Lung (tissue), 12 donors: Measurements from ENCODE around the gene SV2B. TPM values are rescaled to one million over a fixed set of nuclear protein-coding genes. Genes with fewer than 3 reads are reported as not detected.

Experiments
- ATAC-seq: fragments of 200-7000 bp; cut with Tn5 transposase; one replicate; pipeline ENCODE4 v1.9.1; 2020; ENCODE audit warnings: moderate number of reproducible peaks; ENCODE audit not compliant: insufficient read depth, low FRiP score
- DNase-seq, 3 donors: peaks; one replicate each; pipeline ENCODE4 v3.0.0-alpha.2; 2013 to 2017
- H3K27ac ChIP-seq, 2 donors: one replicate each; pipeline ENCODE4 v1.5.1; 2013; ENCODE audit warnings: mild to moderate bottlenecking in 2 of 2, moderate library complexity in 2 of 2, control low read depth in 1 of 2, inconsistent platforms in 1 of 2, low read depth in 1 of 2, low read length in 1 of 2
- H3K27me3 ChIP-seq, 3 donors: one replicate each; pipeline ENCODE4 v1.5.1; 2013; ENCODE audit warnings: low read length in 2 of 3; ENCODE audit not compliant: control insufficient read depth in 3 of 3, insufficient read depth in 3 of 3
- H3K36me3 ChIP-seq, 4 donors: one replicate each; pipeline ENCODE4 v1.5.1; 2013; ENCODE audit warnings: low read length in 4 of 4, mild to moderate bottlenecking in 1 of 4, moderate library complexity in 1 of 4; ENCODE audit not compliant: control insufficient read depth in 4 of 4, insufficient read depth in 4 of 4
- H3K4me1 ChIP-seq, 5 donors: one replicate each; pipeline ENCODE4 v1.5.1; 2013; ENCODE audit warnings: low read length in 5 of 5, mild to moderate bottlenecking in 2 of 5, moderate library complexity in 1 of 5; ENCODE audit not compliant: control insufficient read depth in 5 of 5, insufficient read depth in 5 of 5
- H3K4me3 ChIP-seq: one replicate; pipeline ENCODE4 v1.5.1; 2013; ENCODE audit warnings: mild to moderate bottlenecking, control low read depth, moderate library complexity
- H3K9ac ChIP-seq, 2 donors: one replicate each; pipeline ENCODE4 v1.5.1; 2013; ENCODE audit warnings: low read length in 2 of 2, control low read depth in 1 of 2; ENCODE audit not compliant: insufficient read depth in 1 of 2
- H3K9me3 ChIP-seq, 4 donors: one replicate each; pipeline ENCODE4 v1.5.1; 2013; ENCODE audit warnings: low read length in 3 of 4, mild to moderate bottlenecking in 1 of 4, moderate library complexity in 1 of 4; ENCODE audit not compliant: control insufficient read depth in 4 of 4, insufficient read depth in 3 of 4
- CTCF ChIP-seq: IDR thresholded peaks from 2 replicates; pipeline ENCODE4 v1.5.1; 2012; ENCODE audit warnings: mild to moderate bottlenecking; ENCODE audit errors: control extremely low read depth, extremely low read depth
- WGBS, 2 donors: extraction: QIAGEN DNeasy Blood & Tissue Kit; methylation state at CpG; one replicate each; pipeline ENCODE4 v1.1.7; 2013; 5-methylcytosine and 5-hydroxymethylcytosine counted together
- polyA plus RNA-seq, 2 donors: library from polyadenylated mRNA; stranded (reverse); fragments of 200-250 nt; gene quantifications; one replicate each; pipeline ENCODE4 v1.2.1, GENCODE V29; 2013
- total RNA-seq, 2 donors: library from RNA; depleted of rRNA in 1 of 2; stranded (reverse); fragments of >200 nt in 1 of 2; gene quantifications; one replicate each; pipeline ENCODE4 v1.2.1, GENCODE V29; 2014 to 2021
- donor health status: control.
- donor health status: control.
- donor health status: Bipolar disorder and iron deficiency.
- donor health status: healthy.
- donor health status: DM: yes; HTN: yes; CAD: no.

SV2B gene
- total and polyA plus RNA-seq, 4 donors = 0.12 to 2.8 (median 0.90) TPM

- peak; percentile 54 for TF ChIP-seq CTCF
- Histone ChIP-seq H3K36me3 (no peaks in the 10 kb centered on the region), H3K4me1 (peaks cover 0 to 4% (median 0%) of the 10 kb centered on the region in 5 donors), H3K9me3 (peaks cover 0 to 3% (median 0%) of the 10 kb centered on the region in 4 donors), H3K9ac (no peak overlapping the region), H3K4me3 (no peak overlapping the region), H3K27ac (no peak overlapping the region), H3K27me3 (peaks cover 0 to 6% (median 0%) of the 10 kb centered on the region in 3 donors)
- WGBS, 2 donors = 2 to 6% methylated on average over 8 of the region's 8 CpGs
- DNase-seq (peak; percentile 68 to 87 (median 84)), ATAC-seq (peak; percentile 86)
These were observed 171.6 kb downstream of the SV2B start for GRCh38 chr15:91271565-91272153.

- H3K4me1 ChIP-seq = peaks cover 0 to 2% (median 0%) of the 10 kb centered on the region in 5 donors
- DNase-seq (no peak), ATAC-seq (no peak)
- no peak overlapping the region for H3K9ac ChIP-seq
- H3K4me3 ChIP-seq = no peak overlapping the region
- WGBS, 2 donors = 94 to 98% methylated on average over 1 of the region's 1 CpG
- peaks cover 0 to 6% (median 0%) of the 10 kb centered on the region in 3 donors for H3K27me3 ChIP-seq
- H3K9me3 ChIP-seq = peaks cover 0 to 3% (median 0%) of the 10 kb centered on the region in 4 donors
- TF ChIP-seq CTCF = no peak
- no peak overlapping the region for H3K27ac ChIP-seq
- no peaks in the 10 kb centered on the region for H3K36me3 ChIP-seq
These were observed 175.8 kb downstream of the SV2B start for GRCh38 chr15:91275844-91276243.

- DNase-seq (no peak), ATAC-seq (no peak)
- no peak for TF ChIP-seq CTCF
- WGBS, 2 donors = 77 to 85% methylated on average over 2 of the region's 2 CpGs
- Histone ChIP-seq H3K9ac (no peak overlapping the region), H3K4me1 (no peaks in the 10 kb centered on the region), H3K4me3 (no peak overlapping the region), H3K36me3 (no peaks in the 10 kb centered on the region), H3K27ac (no peak overlapping the region), H3K9me3 (peaks cover 0 to 3% (median 0%) of the 10 kb centered on the region in 4 donors), H3K27me3 (no peaks in the 10 kb centered on the region)
These were observed 178.9 kb downstream of the SV2B start for GRCh38 chr15:91278951-91279350.

GRCh38 chr15:91279486-91279885 lies 179.4 kb downstream of the SV2B start:
- 87 to 94% methylated on average over 4 of the region's 4 CpGs for WGBS, 2 donors
- H3K36me3 ChIP-seq = no peaks in the 10 kb centered on the region
- no peak for ATAC-seq
- no peaks in the 10 kb centered on the region for H3K4me1 ChIP-seq
- TF ChIP-seq CTCF = no peak
- peaks cover 0 to 3% (median 0%) of the 10 kb centered on the region in 4 donors for H3K9me3 ChIP-seq
- no peak overlapping the region for H3K9ac ChIP-seq
- H3K4me3 ChIP-seq = no peak overlapping the region
- H3K27ac ChIP-seq = no peak overlapping the region
- H3K27me3 ChIP-seq = no peaks in the 10 kb centered on the region
- no peak for DNase-seq
